ENCODE measurements around the gene SULF2. TPM values are rescaled to one million over a fixed set of nuclear protein-coding genes. Genes with fewer than 3 reads are reported as not detected.
A peak's percentile ranks its signal among the peaks of the same experiment; 100 is the strongest.

Gene SULF2
- total and polyA plus RNA-seq, 9 of the 15 experiments (the other 6 are each of a cell fraction or from before 2014, with no cell fraction given): 0.33 TPM; not detected in 8

- Histone ChIP-seq H3K9me3 (replicated peaks; ENCODE audit: control insufficient read depth, insufficient read depth, low read depth, low read length) (no peaks in the 10 kb centered on the region), H2AFZ (ENCODE audit: low read depth, low read length) (no peak overlapping the region), H3K9me1 (ENCODE audit: control insufficient read depth, insufficient read depth, low read length) (no peaks in the 10 kb centered on the region), H3K4me3 (no peak overlapping the region), H3K9ac (ENCODE audit: insufficient read depth in 1 of 2, low read depth in 2 of 2, low read length in 2 of 2) (no peak overlapping the region), H3K4me2 (ENCODE audit: insufficient read depth, low read length) (no peak overlapping the region), H3K36me3 (ENCODE audit: control insufficient read depth, insufficient read depth, low read length) (no peaks in the 10 kb centered on the region), H3K27me3 (ENCODE audit: control insufficient read depth in 2 of 2, insufficient read depth in 2 of 2, low read length in 2 of 2) (peaks cover 15 to 70% of the 10 kb centered on the region in 2 experiments; a peak in 4 of 5 replicates), H4K20me1 (replicated peaks; ENCODE audit: control insufficient read depth, insufficient read depth, low read length) (peaks cover 18% of the 10 kb centered on the region), H3K4me1 (replicated peaks in 1 of 2; ENCODE audit: control insufficient read depth in 2 of 2, insufficient read depth in 2 of 2, low read length in 2 of 2) (no peaks in the 10 kb centered on the region), H3K79me2 (ENCODE audit: control insufficient read depth, insufficient read depth, low read length) (no peaks in the 10 kb centered on the region), H3K27ac (ENCODE audit: extremely low read depth, low read depth, low read length) (no peak overlapping the region)
- no peak for ATAC-seq
- ChIA-PET POLR2A (no interaction called here), CTCF (ENCODE audit: low intra/inter-chr PET ratio) (no interaction called here)
- FAIRE-seq: no peak
- 0% methylated on average over 5 of the region's 5 CpGs for WGBS (ENCODE audit: insufficient coverage, low coverage, missing lambda C conversion rate)
- intact Hi-C loops (cut with micrococcal nuclease) (no loop called here), in situ Hi-C loops (cut with MboI) (no loop called here)
- BruUV-seq (replicated peaks): no TSS peak
- no peak for TF ChIP-seq ZNF584 (CRISPR knock-in tag; IDR thresholded peaks at IDR 0.05; ENCODE audit: low read depth)
- TF ChIP-seq ZNF280B (CRISPR knock-in tag; IDR thresholded peaks at IDR 0.05): no peak
- TF ChIP-seq BCLAF1 (IDR thresholded peaks at IDR 0.05; ENCODE audit: borderline replicate concordance in 1 of 2, control insufficient read depth in 1 of 2, low read depth in 2 of 2, low read length in 1 of 2): peak in 1 of 2 experiments; percentile 27; a peak in 1 of 4 replicates
- no peak for TF ChIP-seq ZNF668 (CRISPR knock-in tag; IDR thresholded peaks at IDR 0.05)
- no peak for TF ChIP-seq NFYB (IDR thresholded peaks at IDR 0.05; ENCODE audit: extremely low read depth, insufficient read length)
- no peak for TF ChIP-seq WHSC1 (IDR thresholded peaks at IDR 0.05; ENCODE audit: low read length)
- no peak for DNase-seq (ENCODE audit: extremely low read depth in 1 of 4, low spot score in 3 of 4)
These were observed 36.5 kb downstream of the SULF2 start for GRCh38 chr20:47748823-47749222.
